Measurements from ENCODE around the gene HOXD10.

The HOXD10 gene

GRCh38 chr2:176139661-176140512 is 23.3 kb downstream of the HOXD10 start:
- H3K4me1 ChIP-seq (ENCODE audit: control insufficient read depth, insufficient read depth, low read length), result no peaks in the 10 kb centered on the region
- H3K36me3 ChIP-seq (ENCODE audit: control insufficient read depth, insufficient read depth, low read length), result no peaks in the 10 kb centered on the region
- no peaks in the 10 kb centered on the region for H3K9me3 ChIP-seq (ENCODE audit: control insufficient read depth, low read length)
- no peak overlapping the region for H3K4me3 ChIP-seq (ENCODE audit: insufficient read depth, low read depth, low read length)
- no peak overlapping the region for H3K27ac ChIP-seq (ENCODE audit: insufficient read depth, low read depth, low read length, poor library complexity, severe bottlenecking)
- H3K27me3 ChIP-seq (ENCODE audit: control insufficient read depth, insufficient read depth, low read length, poor library complexity, severe bottlenecking), result peaks cover 100% of the 10 kb centered on the region
- WGBS, 2 experiments, result 52 to 68% methylated on average over 37 to 39 of the region's 41 CpGs

DNA sequence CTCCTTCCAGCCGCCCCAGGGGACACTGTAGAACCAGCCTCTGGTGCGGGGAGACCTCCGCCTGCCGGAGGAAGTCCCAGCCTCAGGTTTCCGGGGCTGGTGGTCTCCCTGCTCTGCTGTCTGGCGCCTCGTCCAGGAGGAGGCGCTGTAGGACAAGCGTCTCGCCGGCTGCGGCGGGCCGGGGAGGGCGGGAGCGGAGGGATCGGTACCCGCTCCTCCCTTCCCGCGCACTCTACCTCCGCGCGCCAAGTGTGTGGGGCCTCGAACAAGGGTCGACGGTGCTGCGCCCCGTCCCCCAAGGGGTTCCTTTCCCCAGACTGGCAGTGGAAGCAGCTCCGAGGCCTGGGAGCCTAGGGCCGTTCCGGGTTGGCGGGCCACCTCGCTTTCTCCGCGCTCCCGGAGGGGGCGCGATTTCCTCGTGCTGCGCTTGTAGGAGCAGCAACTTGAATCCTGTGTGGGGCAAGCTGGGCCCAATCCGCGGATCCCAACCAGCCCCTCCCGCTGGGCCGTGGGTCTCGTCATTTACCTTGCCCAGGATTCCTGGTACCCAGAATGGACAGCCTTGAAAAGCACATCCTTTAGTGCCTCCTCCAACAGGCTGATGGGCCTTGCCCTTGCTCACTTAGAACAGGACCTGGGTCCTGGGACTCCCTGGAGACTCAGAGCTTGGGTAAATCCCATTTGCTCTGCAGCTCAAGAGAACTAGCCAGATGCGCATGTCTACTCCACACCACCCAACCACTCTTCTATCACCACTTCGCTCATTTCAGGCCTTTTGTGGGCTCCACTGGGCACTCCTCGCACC is 24.1 kb downstream of the HOXD10 start:
- Histone ChIP-seq H3K27me3 (ENCODE audit: control insufficient read depth, insufficient read depth, low read length, poor library complexity, severe bottlenecking) (peaks cover 100% of the 10 kb centered on the region), H3K36me3 (ENCODE audit: control insufficient read depth, insufficient read depth, low read length) (no peaks in the 10 kb centered on the region), H3K9me3 (ENCODE audit: control insufficient read depth, low read length) (no peaks in the 10 kb centered on the region), H3K4me1 (ENCODE audit: control insufficient read depth, insufficient read depth, low read length) (no peaks in the 10 kb centered on the region), H3K4me3 (ENCODE audit: insufficient read depth, low read depth, low read length) (peak overlapping the region; percentile 32), H3K27ac (ENCODE audit: insufficient read depth, low read depth, low read length, poor library complexity, severe bottlenecking) (no peak overlapping the region)
- 6 to 7% methylated on average over 48 of the region's 48 CpGs for WGBS, 2 experiments

- no peaks in the 10 kb centered on the region for H3K9me3 ChIP-seq (ENCODE audit: control insufficient read depth, low read length)
- no peaks in the 10 kb centered on the region for H3K36me3 ChIP-seq (ENCODE audit: control insufficient read depth, insufficient read depth, low read length)
- H3K4me3 ChIP-seq (ENCODE audit: insufficient read depth, low read depth, low read length), result no peak overlapping the region
- WGBS, 2 experiments, result 60 to 77% methylated on average over 1 to 2 of the region's 2 CpGs
- no peak overlapping the region for H3K27ac ChIP-seq (ENCODE audit: insufficient read depth, low read depth, low read length, poor library complexity, severe bottlenecking)
- H3K4me1 ChIP-seq (ENCODE audit: control insufficient read depth, insufficient read depth, low read length), result no peaks in the 10 kb centered on the region
- peaks cover 100% of the 10 kb centered on the region for H3K27me3 ChIP-seq (ENCODE audit: control insufficient read depth, insufficient read depth, low read length, poor library complexity, severe bottlenecking)
Measured at GRCh38 chr2:176142281-176142680, 25.7 kb downstream of the HOXD10 start.

DNA sequence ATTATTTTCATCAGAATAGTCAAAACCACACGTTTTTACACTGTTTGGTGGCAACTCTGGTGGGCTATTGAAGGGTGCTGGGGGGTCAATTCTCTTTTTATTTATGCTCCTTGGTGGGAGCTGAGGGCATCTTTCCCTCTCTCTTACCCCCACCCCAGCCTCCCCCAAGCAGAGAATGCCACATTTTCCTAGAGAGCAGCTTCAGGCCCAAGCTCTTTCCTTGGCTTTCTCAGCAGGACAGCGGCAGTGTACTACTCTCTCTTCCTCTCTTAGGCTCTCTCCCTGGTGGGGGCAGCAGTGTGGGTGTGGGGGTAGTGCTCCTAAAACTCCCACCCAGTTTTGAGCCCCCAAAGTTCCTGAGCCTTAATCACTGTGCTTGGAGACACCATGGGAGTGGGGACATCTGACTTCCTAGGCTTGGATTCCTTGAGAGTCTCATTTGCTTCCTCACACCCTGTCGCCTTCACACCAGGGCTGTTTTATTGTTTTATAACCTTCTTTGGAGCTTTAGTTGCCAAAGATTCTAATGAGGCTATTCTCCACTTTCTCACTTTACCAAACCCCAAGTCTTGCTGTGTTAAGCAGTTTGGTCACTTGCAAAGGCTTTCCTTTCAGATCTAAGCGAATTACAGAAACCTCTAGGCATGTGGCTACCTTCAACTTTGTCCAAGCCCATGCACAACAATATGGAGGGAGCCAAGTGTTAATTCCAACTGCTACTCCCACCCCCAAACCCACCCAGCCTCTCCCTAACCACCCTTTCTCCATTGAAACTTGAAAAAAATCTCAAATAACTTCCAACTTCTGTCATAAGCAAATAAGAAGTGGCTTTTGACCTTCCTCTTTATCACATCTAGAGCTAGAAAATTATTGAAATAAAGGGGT is 28.7 kb downstream of the HOXD10 start:
- WGBS, 2 experiments, result 15 to 31% methylated on average over 3 to 4 of the region's 4 CpGs
- no peak overlapping the region for H3K4me3 ChIP-seq (ENCODE audit: insufficient read depth, low read depth, low read length)
- no peaks in the 10 kb centered on the region for H3K36me3 ChIP-seq (ENCODE audit: control insufficient read depth, insufficient read depth, low read length)
- no peaks in the 10 kb centered on the region for H3K4me1 ChIP-seq (ENCODE audit: control insufficient read depth, insufficient read depth, low read length)
- H3K27ac ChIP-seq (ENCODE audit: insufficient read depth, low read depth, low read length, poor library complexity, severe bottlenecking), result no peak overlapping the region
- peaks cover 100% of the 10 kb centered on the region for H3K27me3 ChIP-seq (ENCODE audit: control insufficient read depth, insufficient read depth, low read length, poor library complexity, severe bottlenecking)
- no peaks in the 10 kb centered on the region for H3K9me3 ChIP-seq (ENCODE audit: control insufficient read depth, low read length)

DNA sequence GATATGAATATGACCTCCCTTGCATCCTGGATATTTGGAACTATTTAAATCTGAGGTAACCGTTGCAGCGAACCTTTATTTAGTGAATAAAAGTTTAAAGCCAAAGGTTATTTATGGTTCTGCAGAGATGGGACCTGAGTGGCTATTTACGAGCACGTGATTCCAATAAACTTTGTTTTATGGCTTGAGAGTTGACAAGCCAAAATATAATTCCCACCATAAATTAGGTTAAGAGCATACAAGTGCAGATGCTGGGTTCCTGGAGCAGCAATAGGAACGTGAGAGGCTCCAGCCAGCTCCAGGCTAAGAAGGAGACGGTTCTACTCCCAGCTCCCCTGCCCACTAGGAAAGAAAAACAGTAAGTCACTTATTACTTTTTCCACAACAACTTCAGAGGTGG is 29.5 kb downstream of the HOXD10 start:
- peaks cover 100% of the 10 kb centered on the region for H3K27me3 ChIP-seq (ENCODE audit: control insufficient read depth, insufficient read depth, low read length, poor library complexity, severe bottlenecking)
- H3K4me3 ChIP-seq (ENCODE audit: insufficient read depth, low read depth, low read length), result no peak overlapping the region
- H3K4me1 ChIP-seq (ENCODE audit: control insufficient read depth, insufficient read depth, low read length), result no peaks in the 10 kb centered on the region
- WGBS, 2 experiments, result 47 to 56% methylated on average over 6 of the region's 6 CpGs
- H3K9me3 ChIP-seq (ENCODE audit: control insufficient read depth, low read length), result no peaks in the 10 kb centered on the region
- no peak overlapping the region for H3K27ac ChIP-seq (ENCODE audit: insufficient read depth, low read depth, low read length, poor library complexity, severe bottlenecking)
- H3K36me3 ChIP-seq (ENCODE audit: control insufficient read depth, insufficient read depth, low read length), result no peaks in the 10 kb centered on the region

GRCh38 chr2:176146645-176147044 is 30.1 kb downstream of the HOXD10 start:
- Histone ChIP-seq H3K9me3 (ENCODE audit: control insufficient read depth, low read length) (no peaks in the 10 kb centered on the region), H3K27ac (ENCODE audit: insufficient read depth, low read depth, low read length, poor library complexity, severe bottlenecking) (no peak overlapping the region), H3K27me3 (ENCODE audit: control insufficient read depth, insufficient read depth, low read length, poor library complexity, severe bottlenecking) (peaks cover 100% of the 10 kb centered on the region), H3K4me3 (ENCODE audit: insufficient read depth, low read depth, low read length) (no peak overlapping the region), H3K36me3 (ENCODE audit: control insufficient read depth, insufficient read depth, low read length) (no peaks in the 10 kb centered on the region), H3K4me1 (ENCODE audit: control insufficient read depth, insufficient read depth, low read length) (no peaks in the 10 kb centered on the region)

- Histone ChIP-seq H3K9me3 (ENCODE audit: control insufficient read depth, low read length) (no peaks in the 10 kb centered on the region), H3K27ac (ENCODE audit: insufficient read depth, low read depth, low read length, poor library complexity, severe bottlenecking) (no peak overlapping the region), H3K4me1 (ENCODE audit: control insufficient read depth, insufficient read depth, low read length) (no peaks in the 10 kb centered on the region), H3K36me3 (ENCODE audit: control insufficient read depth, insufficient read depth, low read length) (no peaks in the 10 kb centered on the region), H3K27me3 (ENCODE audit: control insufficient read depth, insufficient read depth, low read length, poor library complexity, severe bottlenecking) (peaks cover 100% of the 10 kb centered on the region), H3K4me3 (ENCODE audit: insufficient read depth, low read depth, low read length) (no peak overlapping the region)
- 14 to 16% methylated on average over 29 to 32 of the region's 32 CpGs for WGBS, 2 experiments
Measured at GRCh38 chr2:176147210-176147799, 30.7 kb downstream of the HOXD10 start.

DNA sequence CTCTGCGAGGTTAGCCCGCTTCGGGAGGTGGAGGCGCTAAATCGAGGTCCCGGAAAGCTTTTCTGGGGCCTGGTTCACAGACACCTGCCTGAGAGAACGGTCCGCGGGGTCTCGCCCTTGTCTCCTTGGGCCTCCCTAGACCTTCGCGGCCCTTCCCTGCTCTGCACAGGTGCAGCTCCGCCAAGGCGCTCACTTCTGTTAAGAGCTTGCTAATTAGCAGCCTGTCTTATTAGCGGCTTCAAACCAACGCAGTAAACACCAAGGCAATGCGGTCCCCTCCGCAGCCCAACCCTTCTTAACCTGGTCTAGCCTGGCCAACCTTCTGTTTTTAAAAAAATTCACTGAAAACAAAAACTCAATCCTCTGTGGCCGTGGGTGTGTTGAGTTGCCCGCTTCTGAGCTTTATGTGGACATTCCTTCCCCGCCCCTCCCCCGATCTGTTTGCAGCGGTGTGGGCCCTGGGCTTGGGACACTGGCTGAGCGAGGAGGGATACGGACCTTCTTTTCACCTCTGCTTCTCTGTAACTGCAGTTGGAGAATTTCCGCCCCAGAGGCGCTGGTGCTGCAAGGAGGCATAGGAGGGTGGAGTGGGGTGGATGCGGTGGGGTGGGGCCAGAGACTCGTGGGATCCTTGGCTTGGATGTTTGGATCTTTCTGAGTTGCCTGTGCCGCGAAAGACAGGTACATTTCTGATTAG is 31.4 kb downstream of the HOXD10 start:
- Histone ChIP-seq H3K36me3 (ENCODE audit: control insufficient read depth, insufficient read depth, low read length) (no peaks in the 10 kb centered on the region), H3K9me3 (ENCODE audit: control insufficient read depth, low read length) (no peaks in the 10 kb centered on the region), H3K4me3 (ENCODE audit: insufficient read depth, low read depth, low read length) (no peak overlapping the region), H3K27me3 (ENCODE audit: control insufficient read depth, insufficient read depth, low read length, poor library complexity, severe bottlenecking) (peaks cover 100% of the 10 kb centered on the region), H3K27ac (ENCODE audit: insufficient read depth, low read depth, low read length, poor library complexity, severe bottlenecking) (no peak overlapping the region), H3K4me1 (ENCODE audit: control insufficient read depth, insufficient read depth, low read length) (no peaks in the 10 kb centered on the region)
- 4 to 5% methylated on average over 31 of the region's 31 CpGs for WGBS, 2 experiments

GRCh38 chr2:176148751-176149421 is 32.3 kb downstream of the HOXD10 start:
- WGBS, 2 experiments, result 26% methylated on average over 11 of the region's 11 CpGs
- no peak overlapping the region for H3K27ac ChIP-seq (ENCODE audit: insufficient read depth, low read depth, low read length, poor library complexity, severe bottlenecking)
- H3K36me3 ChIP-seq (ENCODE audit: control insufficient read depth, insufficient read depth, low read length), result no peaks in the 10 kb centered on the region
- peaks cover 100% of the 10 kb centered on the region for H3K27me3 ChIP-seq (ENCODE audit: control insufficient read depth, insufficient read depth, low read length, poor library complexity, severe bottlenecking)
- no peak overlapping the region for H3K4me3 ChIP-seq (ENCODE audit: insufficient read depth, low read depth, low read length)
- H3K4me1 ChIP-seq (ENCODE audit: control insufficient read depth, insufficient read depth, low read length), result no peaks in the 10 kb centered on the region
- H3K9me3 ChIP-seq (ENCODE audit: control insufficient read depth, low read length), result no peaks in the 10 kb centered on the region

Data from ectodermal cell (in vitro differentiated cells).